Stimulated activated CD8-positive, alpha-beta memory T cell treated with anti-CD3 and anti-CD28 coated beads, Interleukin-15, amount 100 ng/mL, for 4 hours (primary cell): ENCODE measurements around the gene CAPN5.

Experiments used
- DNase-seq, 2 donors: peaks; one replicate each; pipeline ENCODE4 v3.0.0-alpha.2; 2020; ENCODE audit warnings: low read depth in 2 of 2

Gene CAPN5

DNA sequence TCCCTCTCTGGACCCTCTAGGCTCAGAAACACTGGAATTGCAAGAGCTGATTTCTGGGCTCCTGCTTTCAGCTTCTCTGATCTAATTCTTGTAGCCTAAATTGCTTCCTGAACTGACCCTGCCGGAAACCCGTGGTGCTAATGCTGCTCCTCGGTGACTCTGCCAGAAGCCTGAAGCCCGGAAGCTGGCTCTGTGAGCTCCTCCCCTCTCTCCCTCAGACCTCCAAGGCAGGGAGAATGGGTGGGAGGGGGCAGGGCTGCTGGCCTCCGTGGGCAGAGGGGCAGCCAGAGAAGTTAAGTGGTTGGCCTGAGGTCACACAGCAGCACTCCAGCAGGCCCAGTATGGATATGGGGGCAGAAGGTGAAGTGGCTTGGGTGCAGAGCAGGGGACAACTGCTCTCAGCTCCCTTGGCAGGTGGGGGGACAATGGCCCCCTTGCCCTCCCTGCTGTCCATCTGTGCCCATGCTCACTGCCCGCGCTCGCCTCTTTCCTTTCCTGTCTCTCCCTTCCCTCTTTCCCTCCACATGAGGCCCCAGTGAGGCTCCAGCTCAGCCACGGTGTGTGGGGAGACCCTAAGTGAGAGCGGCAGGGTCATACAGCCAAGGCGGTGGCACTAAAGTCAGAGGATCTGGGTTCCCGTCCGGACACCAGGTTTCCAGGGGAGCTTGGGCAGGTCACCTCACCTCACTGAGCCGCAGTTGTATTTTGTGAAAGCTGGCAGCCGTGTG, 16.2 kb downstream of the CAPN5 start:
- DNase-seq = no peak

DNA sequence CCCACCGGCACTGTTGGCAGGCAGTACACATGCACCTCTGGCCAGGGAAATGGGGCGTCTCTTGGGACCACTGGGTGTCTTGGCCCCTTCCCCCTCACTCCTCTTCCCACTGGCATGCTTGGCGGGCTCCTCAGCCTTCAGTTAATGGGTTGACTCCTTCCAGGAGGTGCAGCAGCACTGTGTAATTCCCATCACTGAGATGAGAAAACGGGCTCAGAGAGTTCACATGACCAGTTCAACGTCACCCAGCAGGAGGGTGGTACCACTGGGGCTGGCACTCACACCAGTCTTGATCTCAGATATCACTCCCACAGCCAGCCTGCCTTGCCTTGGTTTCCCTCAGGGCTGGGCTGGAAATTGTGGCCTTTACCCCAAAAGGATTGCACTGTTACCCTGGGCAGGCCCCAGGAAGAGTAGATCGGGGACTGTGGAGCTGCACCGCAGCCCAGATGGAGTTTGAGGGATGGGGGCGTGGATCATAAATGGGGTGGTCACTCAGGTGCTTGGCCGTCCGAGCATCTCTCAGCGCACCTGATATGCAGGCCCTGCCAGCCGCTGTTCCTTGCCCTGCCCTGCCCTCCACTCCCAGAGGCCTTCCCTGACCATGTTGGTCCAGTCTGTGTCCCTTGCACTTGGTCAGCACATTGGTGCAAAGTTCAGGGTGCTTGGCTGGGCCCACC, 16.9 kb downstream of the CAPN5 start:
- no peak for DNase-seq

DNA sequence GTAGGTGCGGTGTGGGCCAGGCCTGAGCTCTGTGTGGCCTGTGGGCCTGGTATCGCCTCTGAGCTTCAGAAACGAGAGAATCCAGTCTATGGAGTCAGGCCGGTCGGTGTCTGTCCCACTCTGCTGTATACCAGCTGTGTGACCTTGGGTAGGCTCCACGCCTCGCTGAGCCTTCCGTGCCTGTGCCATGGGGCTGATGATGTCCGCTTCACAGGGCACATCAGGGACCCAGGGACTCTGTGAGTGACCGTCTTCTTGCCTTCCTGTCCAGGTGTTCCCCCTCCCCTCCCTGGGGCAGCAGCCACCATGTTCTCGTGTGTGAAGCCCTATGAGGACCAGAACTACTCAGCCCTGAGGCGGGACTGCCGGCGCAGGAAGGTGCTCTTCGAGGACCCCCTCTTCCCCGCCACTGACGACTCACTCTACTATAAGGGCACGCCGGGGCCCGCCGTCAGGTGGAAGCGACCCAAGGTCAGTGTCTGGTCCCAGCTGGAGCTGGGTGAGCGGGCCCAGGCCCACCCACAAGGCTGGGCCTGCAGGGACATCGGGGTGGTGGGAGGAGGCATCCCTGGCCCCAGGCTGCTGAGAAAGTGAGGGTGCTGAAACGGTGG, 17.9 kb downstream of the CAPN5 start:
- no peak for DNase-seq

DNA sequence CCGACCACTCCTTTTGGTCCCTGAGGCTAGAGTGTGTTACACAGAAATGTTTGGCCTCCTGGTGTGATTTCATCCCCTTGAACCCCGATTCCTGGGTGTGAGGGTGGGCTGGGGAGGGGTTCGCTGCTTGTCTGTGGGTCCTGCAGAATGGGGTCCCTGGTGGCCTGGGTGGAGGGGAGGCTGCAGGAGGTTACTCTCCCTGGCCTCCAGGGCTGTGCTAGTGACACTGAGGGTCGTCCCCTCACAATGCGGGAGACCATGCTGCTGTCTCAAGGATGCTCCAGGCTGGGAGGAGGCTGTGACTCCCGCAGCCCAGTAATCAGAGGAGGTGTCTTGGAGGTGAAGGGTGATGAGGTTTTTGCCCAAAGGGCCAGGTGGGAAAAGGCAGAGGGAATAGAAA, 18.9 kb downstream of the CAPN5 start:
- DNase-seq = no peak

DNA sequence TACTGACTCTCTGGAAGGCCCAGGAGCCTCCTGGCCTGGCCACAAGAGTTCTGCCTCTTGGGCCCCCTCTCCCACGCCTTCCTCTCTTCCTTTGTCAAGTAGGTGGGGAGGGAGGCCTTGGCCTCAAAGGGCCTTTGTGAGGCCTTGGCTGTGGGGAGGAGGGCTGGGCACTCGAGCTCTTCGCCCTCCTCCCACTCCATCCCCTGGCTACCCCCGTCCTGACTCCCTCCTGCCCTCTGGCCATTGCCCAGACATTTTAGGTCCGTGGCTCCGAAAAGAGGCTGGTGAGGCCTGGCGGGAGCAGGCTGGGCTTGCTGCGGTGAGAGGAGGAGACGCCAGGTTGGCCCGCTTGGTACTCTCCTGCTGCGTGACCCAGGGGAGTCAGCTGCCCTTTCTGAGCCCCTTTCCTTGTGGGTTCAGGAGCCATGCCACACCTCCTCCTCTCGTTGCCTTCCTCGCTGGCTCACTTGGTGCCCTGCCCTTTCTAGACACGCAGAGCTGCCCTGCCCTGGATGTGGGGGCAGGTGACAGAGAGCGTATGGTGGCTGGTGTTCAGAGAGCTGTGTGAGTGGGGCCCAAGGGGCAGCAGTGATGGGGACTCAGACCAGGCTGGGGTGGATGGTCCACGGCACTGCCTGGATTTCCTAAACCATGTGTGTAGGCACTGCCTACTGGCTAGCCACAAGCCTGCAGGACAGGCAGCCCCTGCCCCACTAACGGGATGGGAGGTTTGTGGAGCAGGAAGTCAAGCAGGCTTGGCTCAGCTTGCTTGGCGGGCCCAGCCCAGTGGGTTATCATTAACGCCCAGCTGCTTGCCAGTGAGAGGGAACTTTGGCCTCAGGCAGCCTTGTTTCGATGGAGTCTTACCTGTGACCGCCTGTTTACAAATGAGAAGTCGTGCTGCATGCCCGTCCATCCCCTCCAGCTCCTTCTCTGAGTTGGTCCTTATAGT, 20.0 kb downstream of the CAPN5 start:
- no peak for DNase-seq

DNA sequence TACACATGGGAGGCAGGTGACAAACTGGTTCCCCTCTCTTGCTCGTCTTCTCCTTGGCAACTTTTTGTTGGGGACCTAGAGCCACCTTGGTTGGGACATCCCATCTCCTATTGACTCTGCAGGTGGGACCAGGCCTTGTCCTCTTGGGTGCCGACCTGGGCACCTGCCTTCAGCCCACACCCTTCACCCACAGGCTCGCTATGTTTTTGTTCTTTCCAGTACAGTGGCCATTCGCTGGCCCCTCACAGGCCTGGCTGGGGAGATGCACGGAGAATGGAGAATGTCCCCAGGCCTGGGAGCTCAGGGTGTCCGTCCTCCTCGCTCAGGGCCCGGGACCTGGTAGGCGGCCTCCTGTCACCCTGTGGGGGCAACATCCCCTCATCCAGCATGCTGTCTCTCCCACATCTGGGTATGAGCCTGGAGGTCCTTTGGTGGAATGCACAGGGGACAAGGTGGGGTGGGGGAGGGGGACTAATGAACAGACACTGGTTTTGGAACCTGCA, 21.0 kb downstream of the CAPN5 start:
- no peak for DNase-seq

DNA sequence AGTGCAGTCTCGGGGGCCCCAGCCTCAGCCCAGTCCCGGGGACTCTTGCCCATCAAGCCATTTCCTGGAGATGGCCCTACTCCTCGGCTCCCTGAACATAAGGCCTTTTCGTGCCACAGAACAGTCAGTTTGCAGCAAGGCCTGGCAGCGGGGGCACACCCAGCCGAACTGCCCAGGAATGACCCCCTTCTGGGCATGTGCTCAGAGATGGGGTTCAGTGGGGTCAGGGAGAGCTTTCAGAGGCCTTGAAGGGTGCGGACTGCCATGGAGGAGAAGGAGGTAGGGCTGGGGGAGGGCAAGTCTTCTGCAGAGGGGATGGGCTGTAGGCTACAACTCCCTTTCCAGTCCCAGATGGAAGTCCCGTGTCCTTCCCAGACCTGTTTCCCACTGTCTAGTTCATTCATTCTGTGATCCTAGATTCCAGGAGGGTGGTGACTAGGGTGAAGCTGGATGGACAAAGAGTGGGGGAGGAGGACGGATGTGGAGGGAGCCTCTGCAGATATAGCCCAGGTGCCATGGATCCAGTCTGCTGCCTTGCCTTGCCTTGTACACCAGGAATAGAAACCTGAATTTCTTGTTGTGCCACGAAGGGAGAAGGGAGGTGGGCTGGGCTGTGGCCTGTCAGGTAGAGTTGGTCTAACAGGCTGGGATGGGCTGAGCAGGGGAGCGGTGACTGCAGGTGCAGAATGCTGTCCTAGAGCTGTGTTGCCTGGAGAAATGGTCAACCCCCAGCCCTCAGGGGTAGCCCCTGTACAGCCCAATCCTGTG, 21.6 kb downstream of the CAPN5 start:
- no peak for DNase-seq

DNA sequence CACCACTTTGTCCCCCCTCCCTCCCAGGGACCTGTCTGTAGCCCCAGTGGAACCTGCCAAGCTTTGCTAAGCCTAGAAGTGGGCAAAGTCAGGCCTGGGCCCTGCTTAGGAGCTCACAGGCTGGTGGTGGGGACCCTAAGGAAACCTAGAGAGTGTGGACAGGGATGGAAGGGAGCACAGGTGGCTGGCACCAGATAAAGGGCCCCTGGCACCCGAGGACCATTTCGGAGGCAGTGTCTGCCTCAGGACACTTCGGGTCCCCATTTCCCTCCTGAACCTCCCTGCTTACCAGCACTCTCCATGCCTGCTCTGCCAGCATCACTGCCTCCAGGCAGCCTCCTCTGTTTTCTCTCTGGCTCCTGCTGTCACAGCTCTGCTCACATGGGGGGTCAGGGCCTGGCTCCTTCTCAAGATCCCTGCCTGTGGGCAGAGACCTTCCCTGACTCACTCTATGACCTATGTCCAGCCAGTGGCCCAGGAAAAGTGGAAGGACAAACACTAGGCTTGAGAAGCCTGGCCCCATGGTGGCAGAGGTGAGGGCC, 22.3 kb downstream of the CAPN5 start:
- no peak for DNase-seq

DNA sequence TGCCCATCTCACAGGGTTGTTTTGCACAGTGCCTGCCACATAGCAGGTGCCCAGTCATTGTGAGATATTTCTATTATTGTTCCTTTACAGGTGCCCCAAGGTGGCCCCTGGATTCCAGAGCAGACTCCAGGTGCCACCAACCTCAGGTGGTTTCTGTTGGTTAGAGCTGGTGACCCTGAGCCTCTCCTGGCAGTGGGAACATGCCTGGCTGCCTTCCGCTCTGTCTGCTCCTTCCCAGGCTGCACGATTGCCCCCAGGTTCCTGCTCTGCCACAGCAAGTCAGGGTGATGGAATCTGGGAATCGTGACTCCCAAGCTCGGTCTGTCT, 23.2 kb downstream of the CAPN5 start:
- no peak for DNase-seq

DNA sequence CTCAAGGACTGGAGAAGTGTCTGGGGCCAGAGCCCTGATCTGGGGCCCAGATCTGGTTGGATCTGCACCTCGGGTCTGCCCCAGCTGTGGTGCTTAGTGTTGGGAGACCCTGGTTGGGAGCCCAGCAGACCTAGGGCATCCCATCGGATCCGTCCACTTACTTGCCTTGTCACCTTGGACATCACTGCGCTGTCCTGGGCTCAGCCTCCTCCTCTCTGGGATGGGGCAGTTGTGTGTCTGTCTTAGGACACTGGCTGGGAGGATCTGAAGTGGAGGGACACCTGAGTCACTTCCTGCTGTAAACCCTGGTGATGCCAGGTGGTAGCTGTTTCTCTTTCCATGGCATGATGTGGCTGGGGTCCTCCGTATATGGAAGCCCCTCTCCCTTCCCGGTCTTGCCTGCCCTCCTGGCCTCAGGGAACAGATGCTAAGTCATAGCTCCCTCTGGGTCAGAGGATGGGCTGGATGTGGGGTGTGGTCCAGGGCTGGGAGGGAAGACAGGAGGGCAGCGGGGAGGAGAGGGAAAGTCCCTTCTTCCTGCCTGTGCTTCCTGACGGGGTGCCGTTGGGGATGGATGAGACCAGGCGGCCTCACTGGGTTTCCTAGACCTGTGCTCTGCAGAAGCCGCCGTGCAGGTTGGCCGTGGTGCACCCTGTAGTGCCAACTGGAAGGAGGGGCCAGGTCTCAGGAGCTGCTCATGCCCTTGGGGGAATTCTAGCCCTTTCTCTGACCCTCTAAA, 23.8 kb downstream of the CAPN5 start:
- DNase-seq = no peak

DNA sequence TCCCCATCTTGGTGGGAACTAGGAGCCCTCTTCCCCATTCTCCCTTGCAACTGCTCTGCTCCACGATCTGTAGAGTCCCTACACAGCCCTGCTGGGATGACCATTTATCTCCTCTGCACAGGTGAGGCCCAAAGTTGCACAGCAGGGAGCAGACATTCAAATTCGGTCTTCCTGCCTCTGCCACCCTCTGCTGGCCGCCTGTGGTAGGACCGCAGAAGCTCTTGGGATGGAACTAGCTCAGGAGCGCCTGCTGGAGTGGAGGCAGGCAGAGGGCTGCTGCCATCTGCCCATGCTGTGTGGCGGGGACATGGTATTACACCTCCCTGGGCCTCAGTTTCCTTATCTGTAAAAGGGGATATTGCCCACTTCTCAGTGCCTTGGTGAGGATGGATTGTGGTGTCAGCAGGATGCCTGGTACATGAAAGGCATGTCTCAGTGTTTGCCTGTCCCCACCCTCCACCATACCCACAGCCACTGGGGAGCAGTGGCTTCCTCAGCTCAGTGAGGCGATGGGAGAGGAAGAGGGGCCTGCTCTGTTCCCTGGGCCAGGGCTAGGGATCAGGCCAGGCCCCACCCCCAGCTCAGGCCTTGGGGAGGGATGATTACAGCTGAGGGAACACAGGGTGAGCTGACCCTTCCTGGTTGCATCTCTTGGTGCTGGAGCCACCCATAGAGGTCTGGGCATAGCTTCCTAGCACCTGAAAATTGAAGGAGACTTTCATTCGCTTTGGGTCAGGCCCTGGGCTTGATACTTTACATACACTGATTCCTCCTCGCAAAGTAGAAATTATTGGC, 24.6 kb downstream of the CAPN5 start:
- DNase-seq = peak; percentile 28 to 60

DNA sequence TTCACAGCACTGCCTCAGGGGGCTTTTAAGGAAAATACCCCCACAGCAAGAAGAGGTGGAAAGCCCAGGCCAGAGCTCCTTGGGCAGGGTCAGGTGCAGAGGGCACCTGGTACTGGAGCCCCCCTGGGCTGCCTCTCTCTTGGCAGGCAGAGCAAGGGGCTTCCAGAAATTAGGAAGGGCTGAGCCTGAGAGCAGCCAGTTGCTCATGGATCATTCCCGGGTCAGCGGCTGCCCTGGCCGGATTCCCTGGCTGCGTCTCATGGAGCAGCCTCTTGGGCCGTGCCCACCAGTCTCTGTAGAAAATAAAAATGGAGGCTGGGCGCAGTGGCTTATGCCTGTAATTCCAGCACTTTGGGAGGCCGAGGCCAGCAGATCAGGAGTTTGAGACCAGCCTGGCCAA, 25.6 kb downstream of the CAPN5 start:
- DNase-seq = no peak

DNA sequence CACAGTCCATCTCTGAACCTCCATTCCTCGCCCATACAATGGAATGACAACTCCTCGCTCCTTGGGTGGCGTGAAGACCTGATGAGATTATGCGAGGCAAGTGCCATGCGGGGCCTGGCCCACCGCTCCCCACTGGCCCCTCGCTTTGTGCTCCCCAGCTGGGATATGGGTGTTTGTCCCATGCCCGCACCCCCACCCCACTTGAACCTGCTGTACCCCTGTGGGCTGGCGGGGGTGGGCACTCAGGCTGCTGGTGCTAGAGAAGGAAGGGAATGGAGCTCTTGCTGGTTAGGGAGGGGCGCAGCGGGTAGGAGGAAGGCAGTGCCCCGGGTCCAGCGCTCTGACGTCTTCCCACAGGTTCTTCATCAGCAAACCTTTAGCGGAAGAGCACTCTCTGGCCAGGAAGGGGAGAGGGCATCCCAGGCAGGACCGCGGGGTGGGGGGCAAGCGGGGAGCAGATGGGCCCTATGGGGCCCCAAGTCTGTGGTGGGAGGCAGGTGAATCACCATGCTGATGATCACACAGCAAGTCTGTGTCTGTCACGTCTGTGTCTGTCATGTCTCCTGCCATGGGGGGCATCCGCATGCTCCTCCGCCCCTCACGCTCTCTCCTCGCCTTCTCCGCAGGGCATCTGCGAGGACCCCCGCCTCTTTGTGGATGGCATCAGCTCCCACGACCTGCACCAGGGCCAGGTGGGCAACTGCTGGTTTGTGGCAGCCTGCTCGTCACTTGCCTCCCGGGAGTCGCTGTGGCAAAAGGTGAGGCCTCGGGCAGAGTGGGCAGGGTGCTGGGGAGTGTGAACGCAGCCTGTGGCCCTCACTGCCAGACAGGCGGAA, 26.5 kb downstream of the CAPN5 start:
- DNase-seq = no peak

DNA sequence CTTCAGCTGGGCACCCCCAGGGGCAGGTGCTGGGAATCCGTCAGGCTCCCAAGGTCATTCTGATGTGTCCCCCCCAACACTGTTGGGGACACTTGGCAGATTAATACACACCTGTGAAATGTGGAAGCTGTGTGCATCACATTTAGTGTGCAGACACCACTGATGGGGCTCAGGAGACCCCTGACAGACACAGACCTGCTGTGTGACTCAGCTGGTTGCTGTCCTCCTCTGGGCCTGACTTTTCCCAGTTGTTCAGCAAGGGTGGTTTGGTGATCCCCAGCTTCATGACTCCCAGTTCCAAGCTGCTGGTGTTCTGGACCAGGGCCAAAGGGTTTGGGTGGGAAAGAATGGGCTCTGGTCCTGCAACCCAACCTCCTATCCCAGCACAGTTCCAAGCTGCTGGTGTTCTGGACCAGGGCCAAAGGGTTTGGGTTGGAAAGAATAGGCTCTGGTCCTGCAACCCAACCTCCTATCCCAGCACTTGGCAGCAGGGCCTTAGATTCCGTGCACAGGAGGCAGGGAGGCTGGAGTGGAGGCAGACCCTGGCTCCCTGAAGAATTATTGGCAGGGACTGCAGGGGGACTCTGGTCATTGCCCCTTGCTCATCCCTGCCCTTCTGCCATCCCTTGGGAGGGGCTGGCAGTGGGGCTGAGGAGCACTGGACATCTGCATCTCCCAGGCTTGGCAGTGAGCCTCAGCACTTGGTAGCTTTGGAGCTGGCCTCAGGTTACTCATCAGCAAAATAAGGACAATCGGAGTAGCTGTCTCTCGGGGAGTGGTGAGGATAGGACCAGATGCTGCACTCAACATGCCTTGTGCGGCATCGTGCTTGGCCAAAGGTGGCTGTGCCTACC, 27.4 kb downstream of the CAPN5 start:
- no peak for DNase-seq

DNA sequence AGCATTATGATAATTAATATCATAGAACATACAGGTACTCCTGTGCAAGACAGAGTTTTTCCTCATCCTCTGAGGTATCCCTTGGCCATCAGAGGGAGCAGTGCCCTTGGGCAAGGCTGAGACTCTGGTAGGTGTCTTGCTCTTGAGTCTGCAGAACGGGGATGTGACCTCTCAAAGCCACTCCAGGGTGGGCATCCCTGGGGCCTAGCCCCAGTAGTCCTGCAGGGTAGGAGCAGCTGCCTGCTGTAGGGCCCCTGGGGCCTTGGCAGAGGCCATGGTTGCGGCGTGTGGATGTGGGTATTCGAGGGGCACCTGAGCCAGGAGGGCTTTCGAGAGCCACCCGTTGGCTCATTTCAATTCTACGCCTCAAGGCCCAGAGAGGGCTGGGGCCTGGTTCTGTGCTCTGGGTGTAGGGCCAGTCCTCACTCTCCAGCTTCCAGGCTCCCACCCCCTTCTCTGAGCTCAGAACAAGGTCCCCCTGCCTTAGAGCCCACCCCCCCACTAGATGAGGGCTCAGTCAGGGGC, 28.1 kb downstream of the CAPN5 start:
- DNase-seq = no peak

DNA sequence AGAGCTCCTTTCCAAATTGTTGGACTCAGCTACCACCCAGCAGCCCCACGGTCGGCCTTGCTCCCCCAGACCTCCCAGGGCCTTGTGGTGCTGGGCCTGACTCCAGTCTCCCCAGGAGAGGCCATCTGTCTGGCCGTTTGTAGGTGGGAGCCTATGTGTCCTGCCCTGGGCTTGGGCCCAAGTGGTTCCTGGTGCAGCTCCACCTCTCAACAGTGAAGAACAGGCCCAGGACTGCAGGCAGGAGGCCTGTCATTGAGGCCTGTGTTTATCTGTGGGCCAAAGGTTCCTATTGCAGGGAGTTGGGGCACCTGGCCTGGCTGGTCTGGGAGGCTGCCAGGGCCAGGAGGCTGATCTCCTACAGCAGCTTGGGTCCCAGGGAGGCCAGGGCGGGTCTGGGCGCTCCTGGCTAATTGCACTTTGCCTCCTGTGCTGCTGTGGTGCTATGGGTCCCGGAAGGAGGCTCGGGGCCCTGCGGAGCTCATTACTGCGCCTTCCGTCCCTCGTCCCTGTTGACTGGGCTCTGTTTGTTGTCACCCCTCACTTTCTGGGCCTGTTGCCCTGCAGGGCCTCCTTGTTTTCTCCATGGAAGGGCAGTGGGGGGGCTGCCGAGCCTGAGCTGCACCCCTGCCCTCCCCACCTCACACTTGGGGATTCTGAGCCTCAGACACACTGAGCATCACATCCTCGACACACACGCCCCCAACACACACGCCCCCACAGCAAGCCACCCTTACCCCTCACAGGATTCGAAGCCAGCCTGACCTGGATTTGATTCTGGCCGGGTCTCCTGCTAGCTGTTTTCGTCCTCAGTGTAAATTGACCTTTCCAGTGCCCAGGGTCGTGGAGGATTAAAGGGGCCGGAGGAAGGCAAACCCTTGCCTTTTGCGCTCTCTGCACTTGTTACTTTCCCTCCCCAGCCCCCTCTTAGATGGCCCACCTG, 29.1 kb downstream of the CAPN5 start:
- no peak for DNase-seq
